HCT116 (cell line): ENCODE measurements around the gene TWIST2. TPM values are rescaled to one million over a fixed set of nuclear protein-coding genes. Genes with fewer than 3 reads are reported as not detected.

Source experiments
- ATAC-seq: fragments of 200-7000 bp; cut with Tn5 transposase; 2 replicates; pipeline ENCODE4 v1.9.1; 2020; ENCODE audit warnings: mild to moderate bottlenecking, moderate library complexity
- BruUV-seq: library from RNA; stranded (reverse); fragments of 400-500 nt; replicated peaks from 2 replicates; lab custom pipeline; 2021; lab: Mats Ljungman, UMichigan
- CTCF ChIA-PET: fragments of 300-600 bp; sonication (Branson Sonifier 250); formaldehyde crosslinking; loops from one replicate; lab custom pipeline; 2021; ENCODE audit warnings: antibody characterized with exemption; lab: Charles Lee
- POLR2A ChIA-PET: fragments of 300-600, 350-600 bp; sonication (Branson Sonifier 250); formaldehyde crosslinking; loops from one replicate; lab custom pipeline; 2021; ENCODE audit warnings: antibody characterized with exemption; lab: Charles Lee
- RAD21 ChIA-PET, 2 experiments: fragments of 300-600 bp; sonication (Branson Sonifier 250); formaldehyde crosslinking; loops; one replicate each; lab custom pipeline; 2023; ENCODE audit warnings: low total read pairs in 2 of 2; ENCODE audit not compliant: uncharacterized antibody in 2 of 2, unreplicated experiment in 2 of 2, low non-redundant PET in 1 of 2; lab: Charles Lee
- DNase-seq: peaks from one replicate; pipeline ENCODE4 v3.0.0-alpha.2; 2010; ENCODE audit warnings: low read depth, low spot score
- H2AFZ ChIP-seq: fragments of 200-600 bp; shearing (Covaris generic), sonication (generic); 2 replicates; pipeline ENCODE4 v1.6.1; 2017; ENCODE audit warnings: low read depth, mixed run types, mixed read lengths, antibody characterized with exemption, low read length; ENCODE audit not compliant: poor library complexity, severe bottlenecking
- H3K27ac ChIP-seq: 2 replicates; pipeline ENCODE4 v1.5.1; 2012; ENCODE audit warnings: low read depth, low read length
- H3K27me3 ChIP-seq: fragments of 200-600 bp; sonication (generic); 2 replicates; pipeline ENCODE4 v1.6.1; 2016; ENCODE audit warnings: mixed run types, low read length, mixed read lengths; ENCODE audit not compliant: insufficient read depth
- H3K36me3 ChIP-seq, 2 experiments: fragments of 200-500 bp in 1 of 2; fragments of 200-600 bp in 1 of 2; sonication (Bioruptor generic) in 1 of 2; sonication (generic) in 1 of 2; 2 replicates each; pipeline versions ENCODE4 v1.5.1 to v1.6.1; 2014 to 2016; ENCODE audit warnings: low read length in 2 of 2, inconsistent platforms in 1 of 2, mixed read lengths in 1 of 2, mixed run types in 1 of 2; ENCODE audit not compliant: insufficient read depth in 2 of 2, control insufficient read depth in 1 of 2
- H3K4me1 ChIP-seq, 2 experiments: fragments of 200-600 bp in 1 of 2; sonication (generic) in 1 of 2; 2 replicates each; pipeline versions ENCODE4 v1.5.1 to v1.6.1; 2012 to 2017; ENCODE audit warnings: low read length in 2 of 2, inconsistent platforms in 1 of 2, mild to moderate bottlenecking in 1 of 2, mixed read lengths in 1 of 2, mixed run types in 1 of 2, moderate library complexity in 1 of 2; ENCODE audit not compliant: insufficient read depth in 2 of 2, control insufficient read depth in 1 of 2
- H3K4me2 ChIP-seq: fragments of 200-600 bp; sonication (generic); 2 replicates; pipeline ENCODE4 v1.6.1; 2017; ENCODE audit warnings: mixed run types, low read length, mixed read lengths
- H3K4me3 ChIP-seq, 2 experiments: fragments of 200-600 bp in 1 of 2; sonication (generic) in 1 of 2; replicated peaks in 1 of 2; 2 replicates each; pipeline ENCODE4 v1.5.1; 2011 to 2016; ENCODE audit warnings: low read length in 2 of 2, control low read depth in 1 of 2, low read depth in 1 of 2, mild to moderate bottlenecking in 1 of 2, mixed read lengths in 1 of 2, mixed run types in 1 of 2
- H3K79me2 ChIP-seq: fragments of 200-600 bp; sonication (generic); 2 replicates; pipeline ENCODE4 v1.6.1; 2017; ENCODE audit warnings: mild to moderate bottlenecking, mixed run types, low read length, moderate library complexity, mixed read lengths; ENCODE audit not compliant: insufficient read depth
- H3K9ac ChIP-seq: fragments of 200-600 bp; sonication (generic); 2 replicates; pipeline ENCODE4 v1.6.1; 2016; ENCODE audit warnings: low read length, mixed read lengths
- H3K9me2 ChIP-seq: fragments of 200-600 bp; sonication (generic), shearing (Covaris generic); 2 replicates; pipeline ENCODE4 v1.6.1; 2017; ENCODE audit warnings: mixed run types, mild to moderate bottlenecking, moderate library complexity; ENCODE audit not compliant: insufficient read depth
- H3K9me3 ChIP-seq, 2 experiments: fragments of 200-500 bp in 1 of 2; fragments of 200-600 bp in 1 of 2; sonication (Bioruptor generic) in 1 of 2; sonication (generic) in 1 of 2; 2 replicates each; pipeline ENCODE4 v1.6.1; 2014 to 2017; ENCODE audit warnings: low read length in 2 of 2, mixed read lengths in 2 of 2, inconsistent platforms in 1 of 2, low read depth in 1 of 2, mild to moderate bottlenecking in 1 of 2, mixed run types in 1 of 2, moderate library complexity in 1 of 2; ENCODE audit not compliant: control insufficient read depth in 1 of 2, insufficient read depth in 1 of 2
- H4K20me1 ChIP-seq: fragments of 200-600 bp; sonication (generic), shearing (Covaris generic); 2 replicates; pipeline ENCODE4 v1.6.1; 2017; ENCODE audit warnings: mixed run types, mild to moderate bottlenecking, moderate library complexity; ENCODE audit not compliant: insufficient read depth
- ATF3 ChIP-seq: IDR thresholded peaks from 2 replicates; pipeline ENCODE4 v1.6.1; 2012
- CBX3 ChIP-seq: IDR thresholded peaks from 2 replicates; pipeline ENCODE4 v1.6.1; 2012; ENCODE audit warnings: low read depth
- CTCF ChIP-seq, 3 experiments: fragments of 200-600 bp in 1 of 3; sonication (generic) in 1 of 3; IDR thresholded peaks in 2 of 3; conservative IDR thresholded peaks in 1 of 3; 2 replicates each; pipeline ENCODE4 v1.5.1; 2012 to 2017; ENCODE audit warnings: low read depth in 2 of 3, low read length in 2 of 3, antibody characterized with exemption in 1 of 3, borderline replicate concordance in 1 of 3, control low read depth in 1 of 3, mild to moderate bottlenecking in 1 of 3, mixed read lengths in 1 of 3, mixed run types in 1 of 3, moderate library complexity in 1 of 3; ENCODE audit not compliant: insufficient read depth in 1 of 3
- EGR1 ChIP-seq: IDR thresholded peaks from 2 replicates; pipeline ENCODE4 v1.6.1; 2012; ENCODE audit warnings: low read depth
- ELF1 ChIP-seq: IDR thresholded peaks from 2 replicates; pipeline ENCODE4 v1.6.1; 2012; ENCODE audit warnings: low read depth, borderline replicate concordance
- EZH2 ChIP-seq: fragments of 200-600 bp; sonication (generic); IDR thresholded peaks from 2 replicates; pipeline ENCODE4 v1.6.1; 2017; ENCODE audit warnings: antibody characterized with exemption, mixed run types
- FOSL1 ChIP-seq: IDR thresholded peaks from 2 replicates; pipeline ENCODE4 v1.6.1; 2012; ENCODE audit warnings: low read depth
- JUND ChIP-seq: IDR thresholded peaks from 2 replicates; pipeline ENCODE4 v1.6.1; 2012
- MAX ChIP-seq: IDR thresholded peaks from 2 replicates; pipeline ENCODE4 v1.6.1; 2012
- POLR2A ChIP-seq: IDR thresholded peaks from 2 replicates; pipeline ENCODE4 v1.7.0; 2011; ENCODE audit warnings: borderline replicate concordance; ENCODE audit not compliant: insufficient read depth, insufficient read length; ENCODE audit errors: extremely low read depth
- POLR2AphosphoS5 ChIP-seq: IDR thresholded peaks from 2 replicates; pipeline ENCODE4 v1.6.1; 2011; ENCODE audit warnings: mild to moderate bottlenecking, low read depth, low read length, moderate library complexity
- RAD21 ChIP-seq: IDR thresholded peaks from 2 replicates; pipeline ENCODE4 v1.6.1; 2012; ENCODE audit warnings: low read depth, mild to moderate bottlenecking
- REST ChIP-seq: IDR thresholded peaks from 2 replicates; pipeline ENCODE4 v1.6.1; 2012; ENCODE audit warnings: low read depth
- SIN3A ChIP-seq: IDR thresholded peaks from 2 replicates; pipeline ENCODE4 v1.6.1; 2012; ENCODE audit warnings: low read depth
- SRF ChIP-seq: IDR thresholded peaks from 2 replicates; pipeline ENCODE4 v1.6.1; 2012; ENCODE audit warnings: low read depth
- TCF7L2 ChIP-seq: IDR thresholded peaks from 2 replicates; pipeline ENCODE4 v1.7.0; 2011; ENCODE audit warnings: borderline replicate concordance, inconsistent platforms; ENCODE audit not compliant: insufficient read depth, insufficient read length; ENCODE audit errors: extremely low read depth
- YY1 ChIP-seq: IDR thresholded peaks from 2 replicates; pipeline ENCODE4 v1.6.1; 2011; ENCODE audit warnings: low read length, low read depth, moderate library complexity, mild to moderate bottlenecking; ENCODE audit not compliant: insufficient replicate concordance; ENCODE audit errors: extremely low read depth
- ZBTB33 ChIP-seq: IDR thresholded peaks from 2 replicates; pipeline ENCODE4 v1.6.1; 2011; ENCODE audit warnings: mild to moderate bottlenecking, low read length, moderate library complexity; ENCODE audit not compliant: insufficient replicate concordance; ENCODE audit errors: extremely low read depth
- ZFX ChIP-seq: fragments of 450-650 bp; IDR thresholded peaks from 2 replicates; pipeline ENCODE4 v1.6.1; 2017
- ZNF274 ChIP-seq: fragments of 200-500 bp; sonication (Bioruptor generic); IDR thresholded peaks from 2 replicates; pipeline ENCODE4 v1.6.1; 2014; ENCODE audit warnings: mild to moderate bottlenecking, low read depth, low read length, inconsistent platforms
- intact Hi-C: fragments of 100-400 bp; cut with micrococcal nuclease; formaldehyde crosslinking; loops from 2 replicates; pipeline ENCODE4 v1.10.0; 2022
- total RNA-seq: library from RNA; stranded (reverse); gene quantifications from one replicate; pipeline ENCODE4 v1.2.1, GENCODE V29; 2021; ENCODE audit not compliant: unreplicated experiment

Gene TWIST2
- total RNA-seq, 1 experiment from 2014 or later = not detected

GRCh38 chr2:238890131-238890530 lies 42.2 kb downstream of the TWIST2 start:
- ChIA-PET POLR2A (interaction anchor here (1.0 kb wide), 1 partner anchor 9 kb away, joined by 3 read pairs; no protein-coding TSS in a partner anchor), RAD21 (no interaction called here), CTCF (no interaction called here)
- Histone ChIP-seq H3K4me3 (no peak overlapping the region), H3K27ac (no peak overlapping the region), H4K20me1 (no peaks in the 10 kb centered on the region), H2AFZ (no peak overlapping the region), H3K9me3 (no peaks in the 10 kb centered on the region), H3K9me2 (no peaks in the 10 kb centered on the region), H3K9ac (no peak overlapping the region), H3K36me3 (no peaks in the 10 kb centered on the region), H3K4me1 (peaks cover 2 to 7% of the 10 kb centered on the region in 2 experiments; a peak in 3 of 4 replicates), H3K27me3 (no peaks in the 10 kb centered on the region; the same call in 1 of the 2 replicates), H3K79me2 (no peaks in the 10 kb centered on the region), H3K4me2 (no peak overlapping the region)
- DNase-seq = no peak
- TF ChIP-seq YY1 (no peak), SRF (no peak), CBX3 (no peak), ELF1 (no peak), ZBTB33 (no peak), EGR1 (no peak), EZH2 (no peak), POLR2AphosphoS5 (no peak), SIN3A (no peak), JUND (no peak), RAD21 (no peak), ZFX (no peak), ATF3 (no peak), ZNF274 (no peak), REST (no peak), CTCF (IDR thresholded peaks at IDR 0.05 in 2 of 3, conservative IDR thresholded peaks at IDR 0.05 in 1 of 3; ENCODE audit: borderline replicate concordance in 1 of 3, insufficient read depth in 1 of 3, low read depth in 2 of 3, low read length in 2 of 3) (no peak), FOSL1 (no peak), MAX (no peak), POLR2A (no peak), TCF7L2 (no peak)
- intact Hi-C loops = no loop called here
- BruUV-seq = no TSS peak
- no peak for ATAC-seq
